T-helper 17 cell (primary cell): Measurements from ENCODE around the gene MFN2. TPM values are rescaled to one million over a fixed set of nuclear protein-coding genes. Genes with fewer than 3 reads are reported as not detected.

ENCODE experiments used
- ATAC-seq: fragments of 150-1000 bp; cut with Tn5 transposase; 2 replicates; pipeline ENCODE4 v1.10.0; 2021; ENCODE audit warnings: mild to moderate bottlenecking, moderate library complexity
- DNase-seq, 3 donors: peaks; one replicate each; pipeline versions ENCODE4 v3.0.0 to v3.0.0-alpha.2; 2020 to 2021
- H3K9me3 ChIP-seq: one replicate; pipeline ENCODE4 v1.7.0; 2013; ENCODE audit warnings: low read length, mild to moderate bottlenecking; ENCODE audit not compliant: control insufficient read depth, poor library complexity, severe bottlenecking
- H3K27ac Mint-ChIP-seq: one replicate; pipeline ENCODE4 v1.8.0; 2022; ENCODE audit warnings: mild to moderate bottlenecking, moderate library complexity, mixed read lengths
- H3K27me3 Mint-ChIP-seq: one replicate; pipeline ENCODE4 v1.8.0; 2022; ENCODE audit warnings: mixed read lengths
- H3K36me3 Mint-ChIP-seq: one replicate; pipeline ENCODE4 v1.8.0; 2022; ENCODE audit warnings: low read depth, mixed read lengths
- H3K4me1 Mint-ChIP-seq: one replicate; pipeline ENCODE4 v1.8.0; 2022; ENCODE audit warnings: mild to moderate bottlenecking, mixed read lengths
- H3K4me3 Mint-ChIP-seq: one replicate; pipeline ENCODE4 v1.8.0; 2022; ENCODE audit warnings: mild to moderate bottlenecking, moderate library complexity, mixed read lengths
- total RNA-seq, 4 donors: library from RNA in 2 of 4; stranded (reverse) in 2 of 4; gene quantifications; one replicate each; pipeline ENCODE4 v1.2.3 and lab custom pipeline; 2022 to 2026

MFN2 gene
- total RNA-seq, 2 donors from 2014 or later: 34.7 to 46.4 TPM

DNA sequence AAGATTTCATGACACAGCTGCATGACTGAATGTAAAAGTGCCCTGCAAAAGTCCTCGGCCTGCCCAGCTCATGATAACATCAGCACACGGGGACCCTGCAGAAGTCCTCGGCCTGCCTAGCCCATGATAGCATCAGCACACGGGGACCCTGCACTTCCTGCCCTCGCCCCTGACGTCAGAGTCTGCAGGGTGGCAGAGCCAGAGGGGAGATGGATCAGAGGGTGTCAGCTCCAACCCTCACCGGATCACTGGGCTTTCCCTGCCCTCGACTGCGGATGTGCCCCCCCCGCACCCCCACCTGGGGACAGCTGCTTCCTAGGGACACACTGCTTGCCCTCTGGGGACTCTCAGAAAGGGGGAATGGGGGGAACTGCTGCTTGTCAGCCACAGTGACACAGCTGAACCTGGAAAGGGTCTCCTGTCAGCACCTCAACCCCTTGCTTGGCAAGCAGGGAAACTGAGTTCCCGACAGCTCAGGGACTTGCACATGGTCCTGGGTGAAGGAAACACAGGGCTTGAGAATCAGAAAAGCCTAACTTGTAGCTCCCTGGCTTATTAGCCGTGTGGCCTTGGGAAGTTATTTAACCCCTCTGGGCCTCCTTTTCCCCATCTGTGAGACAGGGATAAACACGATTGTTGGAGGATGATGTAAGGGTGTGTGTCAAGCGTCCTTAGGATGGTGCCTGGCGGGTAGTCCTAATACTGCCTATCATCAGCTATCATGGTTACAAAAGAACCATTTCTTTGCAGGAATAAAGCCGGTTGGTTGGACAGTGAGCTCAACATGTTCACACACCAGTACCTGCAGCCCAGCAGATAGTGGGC is 30.7 kb downstream of the MFN2 start:
- ATAC-seq (no peak), DNase-seq (no peak)
- Mint-ChIP-seq H3K4me1 (peaks cover 9% of the 10 kb centered on the region), H3K27ac (peak overlapping the region; percentile 27), H3K27me3 (no peaks in the 10 kb centered on the region), H3K4me3 (no peak overlapping the region), H3K36me3 (peaks cover 4% of the 10 kb centered on the region)
- no peaks in the 10 kb centered on the region for H3K9me3 ChIP-seq

DNA sequence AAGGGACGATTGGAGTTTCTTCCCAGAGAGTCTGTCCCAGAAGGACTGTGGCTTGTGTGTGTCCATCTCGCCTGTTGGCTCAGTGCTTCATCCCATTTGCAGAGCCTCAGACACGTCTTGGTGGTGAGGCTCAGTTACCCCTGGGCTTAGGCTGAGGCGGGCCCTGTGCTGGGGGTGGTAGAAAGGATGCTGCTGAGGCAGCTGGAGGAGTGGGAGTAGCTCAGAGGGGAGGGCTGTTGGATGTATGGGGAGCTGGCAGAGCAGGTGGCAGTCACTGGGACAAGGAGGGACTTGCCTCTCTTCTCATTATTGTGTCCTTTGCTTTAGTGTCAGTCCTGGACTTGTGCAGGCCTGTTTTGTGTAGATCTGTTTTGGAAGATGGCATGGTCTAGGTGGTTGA is 31.8 kb downstream of the MFN2 start:
- Mint-ChIP-seq H3K27me3 (no peaks in the 10 kb centered on the region), H3K4me3 (no peak overlapping the region), H3K36me3 (peaks cover 4% of the 10 kb centered on the region), H3K4me1 (peaks cover 9% of the 10 kb centered on the region), H3K27ac (no peak overlapping the region)
- no peaks in the 10 kb centered on the region for H3K9me3 ChIP-seq
- no peak for ATAC-seq
- no peak for DNase-seq

DNA sequence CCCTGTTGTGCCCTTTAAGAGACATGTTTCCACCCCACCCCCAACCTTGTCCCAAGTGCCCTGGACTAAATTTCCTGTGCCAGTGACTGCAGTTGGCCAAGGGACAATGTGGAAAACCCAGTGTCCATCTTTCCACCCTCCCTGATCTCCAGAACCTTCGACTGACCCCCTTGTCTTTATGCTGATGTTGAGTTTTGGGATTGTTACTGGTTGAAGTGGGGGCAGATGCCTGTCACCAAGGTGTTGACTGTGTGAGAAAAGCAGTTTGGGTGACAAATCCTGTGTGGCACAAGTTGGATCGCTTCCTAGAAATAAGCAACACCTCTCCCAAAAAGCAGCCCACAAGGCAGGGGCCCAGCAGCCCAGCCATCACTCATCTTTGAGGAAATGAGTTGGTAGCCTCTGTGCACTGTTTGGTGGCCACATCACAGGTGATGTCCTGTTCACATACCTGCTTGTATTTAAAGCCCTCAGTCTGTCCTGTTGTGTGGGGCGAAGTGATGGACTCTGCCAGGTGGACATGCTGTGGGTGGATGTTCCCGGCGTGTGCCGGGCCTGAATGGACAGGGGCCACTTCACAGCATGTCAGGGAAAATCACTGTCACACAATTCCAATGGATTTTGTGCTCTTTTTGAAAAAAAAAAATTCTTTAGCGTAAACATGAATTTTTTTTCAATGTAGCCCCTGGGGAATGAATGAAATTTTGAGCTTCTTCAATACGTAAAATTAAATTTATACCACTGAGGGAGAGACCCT is 32.5 kb downstream of the MFN2 start:
- H3K4me1 Mint-ChIP-seq: peaks cover 9% of the 10 kb centered on the region
- DNase-seq (no peak), ATAC-seq (no peak)
- H3K36me3 Mint-ChIP-seq: peaks cover under 1% of the 10 kb centered on the region
- no peaks in the 10 kb centered on the region for H3K9me3 ChIP-seq
- H3K4me3 Mint-ChIP-seq: no peak overlapping the region
- peak overlapping the region; percentile 88 for H3K27ac Mint-ChIP-seq
- H3K27me3 Mint-ChIP-seq: no peaks in the 10 kb centered on the region

DNA sequence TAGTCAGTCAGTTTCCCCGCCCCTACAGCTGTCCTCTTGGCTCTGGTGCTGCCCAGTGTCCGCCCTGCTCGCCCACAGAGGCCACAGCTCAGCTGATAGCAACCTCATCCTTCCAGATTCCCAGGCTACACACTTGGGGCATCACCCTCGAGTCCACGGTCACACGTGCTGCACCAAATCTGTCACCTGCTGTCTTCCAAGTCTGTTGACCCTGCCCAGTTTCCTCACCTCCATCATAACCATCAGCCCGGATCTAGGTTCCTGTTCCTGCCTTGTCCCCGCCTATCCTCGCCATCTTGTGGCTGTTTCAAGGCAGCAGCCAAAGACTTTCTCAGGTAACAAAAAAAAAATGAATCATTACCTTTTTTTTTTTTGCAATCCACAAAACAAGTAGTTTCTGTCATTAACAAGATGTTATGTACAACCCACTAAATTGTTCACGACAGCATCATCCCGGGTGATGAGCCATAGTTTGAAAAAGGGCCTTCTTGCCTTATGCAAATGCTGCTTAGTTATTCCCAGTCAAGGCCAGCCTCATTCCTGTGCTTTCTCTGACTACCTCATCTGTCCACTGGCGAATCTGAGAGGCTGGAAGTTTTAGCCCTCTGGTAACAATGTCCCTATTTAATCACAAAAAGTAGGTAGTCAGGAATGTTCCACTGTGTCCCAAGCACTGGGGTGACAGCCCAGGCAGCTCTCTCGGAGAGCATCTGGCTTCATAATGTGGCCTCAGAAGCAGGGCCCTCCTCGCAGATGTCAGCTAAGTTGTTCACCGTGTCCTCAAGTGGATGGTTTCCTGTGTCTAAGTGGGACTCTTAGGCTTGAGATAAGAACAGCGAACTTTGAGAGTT is 34.1 kb downstream of the MFN2 start:
- H3K4me3 Mint-ChIP-seq: peak overlapping the region; percentile 19
- H3K27ac Mint-ChIP-seq: peak overlapping the region; percentile 88
- no peaks in the 10 kb centered on the region for H3K27me3 Mint-ChIP-seq
- DNase-seq (no peak), ATAC-seq (no peak)
- no peaks in the 10 kb centered on the region for H3K36me3 Mint-ChIP-seq
- H3K9me3 ChIP-seq: no peaks in the 10 kb centered on the region
- peaks cover 9% of the 10 kb centered on the region for H3K4me1 Mint-ChIP-seq

DNA sequence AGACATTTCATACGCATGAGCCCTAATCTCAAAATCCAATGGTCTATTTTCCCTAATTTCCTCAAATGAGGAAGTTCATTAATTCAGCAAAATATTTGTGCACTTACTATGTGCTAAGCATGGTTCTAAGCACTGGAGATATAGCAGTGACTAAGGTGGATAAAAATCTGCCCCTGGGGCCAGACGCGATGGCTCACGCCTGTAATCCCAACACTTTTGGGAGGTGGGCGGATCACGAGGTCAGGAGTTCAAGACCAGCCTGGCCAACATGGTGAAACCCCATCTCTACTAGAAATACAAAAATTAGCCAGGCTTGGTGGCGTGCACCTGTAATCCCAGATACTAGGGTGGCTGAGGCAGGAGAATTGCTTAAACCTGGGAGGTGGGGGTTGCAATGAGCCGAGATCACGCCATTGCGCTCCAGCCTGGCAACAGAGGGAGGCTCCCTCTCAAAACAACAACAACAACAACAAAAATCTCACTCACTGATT is 34.8 kb downstream of the MFN2 start:
- Mint-ChIP-seq H3K4me1 (peaks cover 12% of the 10 kb centered on the region), H3K27me3 (no peaks in the 10 kb centered on the region), H3K27ac (peak overlapping the region; percentile 88), H3K36me3 (no peaks in the 10 kb centered on the region), H3K4me3 (no peak overlapping the region)
- DNase-seq (no peak), ATAC-seq (no peak)
- H3K9me3 ChIP-seq: no peaks in the 10 kb centered on the region

DNA sequence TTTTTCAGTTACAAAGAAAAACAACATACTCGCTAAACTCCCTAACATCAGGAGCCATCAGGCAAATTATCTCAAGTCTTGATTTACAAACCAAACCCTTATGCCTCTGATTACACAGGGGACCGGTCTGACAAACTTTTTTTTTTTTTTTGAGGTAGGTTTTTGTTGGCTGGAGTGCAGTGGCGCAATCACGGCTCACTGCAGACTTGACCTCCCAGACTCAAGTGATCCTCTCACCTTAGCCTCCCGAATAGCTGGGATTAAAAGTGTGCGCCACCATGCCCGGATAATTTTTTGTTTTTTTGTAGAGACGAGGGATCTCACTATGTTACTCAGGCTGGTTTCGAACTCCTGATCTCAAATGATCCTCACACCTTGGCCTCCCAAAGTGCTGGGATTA is 35.3 kb downstream of the MFN2 start:
- Mint-ChIP-seq H3K4me1 (peaks cover 13% of the 10 kb centered on the region), H3K27ac (no peak overlapping the region), H3K4me3 (no peak overlapping the region), H3K36me3 (no peaks in the 10 kb centered on the region), H3K27me3 (no peaks in the 10 kb centered on the region)
- ATAC-seq (no peak), DNase-seq (no peak)
- H3K9me3 ChIP-seq: no peaks in the 10 kb centered on the region

DNA sequence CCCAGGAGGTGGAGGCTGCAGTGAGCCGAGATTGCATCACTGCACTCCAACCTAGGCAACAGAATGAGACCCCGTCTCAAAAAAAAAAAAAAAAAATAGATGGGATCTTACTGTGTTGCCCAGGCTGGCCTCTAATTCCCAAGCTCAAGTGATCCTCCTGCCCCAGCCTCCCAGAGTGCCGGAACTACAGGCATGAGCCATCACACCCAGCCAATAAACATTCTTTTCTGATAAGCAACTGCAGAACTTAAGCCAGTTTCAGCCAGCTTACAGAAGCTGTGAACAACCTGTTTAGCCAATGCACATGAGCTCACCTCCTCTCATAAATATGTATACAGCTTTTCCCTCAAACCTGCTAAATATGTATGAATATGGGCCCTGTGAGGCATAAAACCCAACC is 35.9 kb downstream of the MFN2 start:
- no peak overlapping the region for H3K4me3 Mint-ChIP-seq
- H3K36me3 Mint-ChIP-seq: no peaks in the 10 kb centered on the region
- H3K27me3 Mint-ChIP-seq: no peaks in the 10 kb centered on the region
- ATAC-seq (no peak), DNase-seq (no peak)
- peaks cover 13% of the 10 kb centered on the region for H3K4me1 Mint-ChIP-seq
- no peak overlapping the region for H3K27ac Mint-ChIP-seq
- no peaks in the 10 kb centered on the region for H3K9me3 ChIP-seq

DNA sequence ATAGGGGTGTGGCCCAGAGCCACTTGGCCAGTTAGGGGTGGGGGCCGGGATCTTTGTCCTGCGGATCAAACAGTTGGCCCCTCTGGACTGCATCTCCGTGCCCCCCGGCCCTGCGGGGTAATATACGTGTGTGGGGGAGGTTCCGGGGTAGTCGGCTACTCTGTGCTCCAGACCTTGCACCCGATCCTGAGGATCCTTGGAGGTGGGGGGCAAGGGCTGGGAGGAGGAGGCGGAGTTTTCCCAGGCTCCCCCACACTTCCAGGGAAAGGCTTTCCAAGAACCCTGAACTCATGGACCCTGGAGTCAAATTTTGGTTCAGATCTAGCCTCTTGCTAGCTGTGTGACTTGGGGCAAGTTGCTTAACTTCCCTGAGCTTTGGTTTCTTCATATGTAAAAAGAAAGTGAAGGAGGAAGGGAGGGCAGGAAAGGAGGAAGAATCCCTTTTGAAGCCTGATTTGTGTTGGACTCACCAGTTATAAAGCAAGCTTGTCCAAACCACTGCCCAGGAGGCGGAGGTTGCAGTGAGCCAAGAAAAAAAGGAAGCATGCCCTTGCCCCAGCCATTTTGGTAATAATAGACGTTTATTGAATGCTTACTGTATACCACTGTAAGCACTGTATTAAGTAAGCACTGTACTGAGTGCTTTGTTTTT is 39.7 kb downstream of the MFN2 start:
- Mint-ChIP-seq H3K4me3 (peak overlapping the region; percentile 93), H3K27me3 (no peaks in the 10 kb centered on the region), H3K4me1 (peaks cover 7% of the 10 kb centered on the region), H3K36me3 (peaks cover 2% of the 10 kb centered on the region), H3K27ac (peak overlapping the region; percentile 65)
- DNase-seq (no peak), ATAC-seq (no peak)
- no peaks in the 10 kb centered on the region for H3K9me3 ChIP-seq

DNA sequence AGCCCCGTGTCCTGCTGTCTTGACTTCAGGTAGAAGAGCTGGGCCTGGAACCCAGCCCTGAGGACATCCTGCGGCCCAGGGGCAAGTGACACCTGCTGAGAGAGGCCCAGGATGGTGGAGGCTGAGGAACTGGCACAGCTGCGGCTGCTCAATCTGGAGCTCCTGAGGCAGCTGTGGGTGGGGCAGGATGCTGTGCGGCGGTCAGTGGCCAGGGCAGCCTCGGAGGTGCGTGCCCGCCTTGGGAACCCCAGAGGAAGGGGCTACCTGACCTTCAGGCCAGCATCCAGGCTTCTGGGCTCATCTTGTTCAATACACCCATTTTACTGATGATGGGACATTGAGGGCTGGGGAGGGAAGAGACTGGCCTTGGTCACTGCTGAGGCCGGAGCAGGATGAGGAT is 41.4 kb downstream of the MFN2 start:
- no peak for DNase-seq
- no peaks in the 10 kb centered on the region for H3K9me3 ChIP-seq
- Mint-ChIP-seq H3K36me3 (peaks cover 5% of the 10 kb centered on the region), H3K27ac (peak overlapping the region; percentile 65), H3K4me3 (no peak overlapping the region), H3K4me1 (peaks cover 7% of the 10 kb centered on the region), H3K27me3 (no peaks in the 10 kb centered on the region)
- no peak for ATAC-seq

DNA sequence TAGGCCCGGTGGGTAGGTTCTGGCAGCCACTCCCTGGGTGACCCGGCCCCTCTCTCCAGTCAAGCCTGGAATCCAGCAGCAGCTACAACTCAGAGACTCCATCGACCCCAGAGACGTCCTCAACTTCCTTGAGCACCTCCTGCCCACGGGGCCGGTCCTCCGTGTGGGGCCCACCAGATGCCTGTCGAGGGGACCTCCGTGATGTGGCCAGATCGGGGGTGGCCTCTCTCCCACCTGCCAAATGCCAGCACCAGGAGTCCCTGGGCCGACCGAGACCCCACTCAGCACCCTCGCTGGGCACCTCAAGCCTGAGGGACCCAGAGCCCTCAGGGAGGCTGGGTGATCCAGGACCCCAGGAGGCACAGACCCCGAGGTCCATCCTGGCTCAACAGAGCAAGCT is 41.8 kb downstream of the MFN2 start:
- Mint-ChIP-seq H3K4me3 (no peak overlapping the region), H3K27me3 (no peaks in the 10 kb centered on the region), H3K4me1 (peaks cover 7% of the 10 kb centered on the region), H3K27ac (no peak overlapping the region), H3K36me3 (peaks cover 5% of the 10 kb centered on the region)
- no peak for ATAC-seq
- DNase-seq: no peak
- no peaks in the 10 kb centered on the region for H3K9me3 ChIP-seq

DNA sequence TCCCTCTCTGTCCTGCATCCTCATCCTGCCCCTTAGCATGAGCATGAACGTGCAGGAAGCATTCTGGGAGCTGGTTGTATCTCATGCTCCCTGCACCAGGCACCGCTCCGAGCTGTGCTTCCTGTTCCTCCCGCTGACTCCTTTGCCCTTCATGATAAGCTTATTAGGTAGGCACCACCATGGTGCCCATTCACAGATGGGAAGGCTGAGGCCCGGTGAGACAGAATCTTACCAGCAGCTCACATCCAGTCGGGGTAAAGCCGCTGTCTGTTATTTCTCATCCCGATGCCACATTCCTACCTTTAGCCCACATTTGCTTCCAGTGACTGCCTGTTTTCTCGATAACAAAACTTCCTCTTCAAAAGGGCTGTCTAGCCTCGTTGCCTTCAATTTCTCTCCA is 46.3 kb downstream of the MFN2 start:
- peaks cover 9% of the 10 kb centered on the region for H3K4me1 Mint-ChIP-seq
- H3K9me3 ChIP-seq: no peaks in the 10 kb centered on the region
- H3K27me3 Mint-ChIP-seq: no peaks in the 10 kb centered on the region
- no peak overlapping the region for H3K4me3 Mint-ChIP-seq
- no peak for DNase-seq
- peaks cover 12% of the 10 kb centered on the region for H3K36me3 Mint-ChIP-seq
- no peak overlapping the region for H3K27ac Mint-ChIP-seq
- ATAC-seq: no peak

DNA sequence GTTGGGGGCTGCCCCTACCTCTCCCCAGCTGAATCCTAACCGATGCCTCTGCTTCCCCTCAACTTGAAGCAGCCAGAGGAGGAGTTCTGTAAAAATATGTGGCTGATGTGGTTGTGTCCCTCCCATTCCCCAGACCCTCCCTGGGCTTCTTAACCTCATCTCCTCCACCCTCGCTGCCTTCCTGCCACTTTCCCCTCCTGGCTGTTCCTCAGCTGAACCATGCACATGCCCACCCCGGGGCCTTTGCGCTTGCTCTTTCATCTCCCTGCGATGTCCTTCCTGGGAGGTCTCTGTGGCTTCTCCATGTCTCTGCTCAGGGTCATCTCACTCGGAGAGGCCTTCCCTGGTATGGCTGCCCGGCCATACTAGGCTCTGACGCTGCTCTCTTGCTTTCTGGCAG is 48.0 kb downstream of the MFN2 start:
- H3K36me3 Mint-ChIP-seq: peaks cover 12% of the 10 kb centered on the region
- H3K4me3 Mint-ChIP-seq: no peak overlapping the region
- no peak for ATAC-seq

More for the DNA sequence above, 48.0 kb downstream of the MFN2 start:
- DNase-seq: no peak
- no peaks in the 10 kb centered on the region for H3K9me3 ChIP-seq
- no peak overlapping the region for H3K27ac Mint-ChIP-seq
- no peaks in the 10 kb centered on the region for H3K27me3 Mint-ChIP-seq
- peaks cover 7% of the 10 kb centered on the region for H3K4me1 Mint-ChIP-seq
